ENCODE results near the gene MACC1.
A peak's percentile ranks its signal among the peaks of the same experiment; 100 is the strongest.
"Not testable (repeated sequence)": the region's sequence is repeated elsewhere in the genome, so short reads cannot be mapped to it uniquely, and the experiment has no call there.

The MACC1 gene

GRCh38 chr7:20190560-20191390 is 26.4 kb downstream of the MACC1 start:
- peaks cover 7 to 23% of the 10 kb centered on the region in 2 donors for H3K36me3 Mint-ChIP-seq
- H3K27ac Mint-ChIP-seq: no peak overlapping the region
- peaks cover 15 to 18% of the 10 kb centered on the region in 2 donors for H3K9me3 Mint-ChIP-seq
- H3K4me3 Mint-ChIP-seq: no peak overlapping the region
- peak; percentile 65 to 67 for ATAC-seq (replicated peaks)
- no peak for DNase-seq
- H3K4me1 Mint-ChIP-seq: peaks cover 30 to 62% of the 10 kb centered on the region in 2 donors
- no peaks in the 10 kb centered on the region for H3K27me3 Mint-ChIP-seq

- H3K4me1 Mint-ChIP-seq: peaks cover 30 to 53% of the 10 kb centered on the region in 2 donors
- H3K27ac Mint-ChIP-seq: no peak overlapping the region
- H3K36me3 Mint-ChIP-seq: peaks cover 7 to 20% of the 10 kb centered on the region in 2 donors
- no peak overlapping the region for H3K4me3 Mint-ChIP-seq
- H3K27me3 Mint-ChIP-seq: no peaks in the 10 kb centered on the region
- no peak for ATAC-seq (replicated peaks)
- H3K9me3 Mint-ChIP-seq: peaks cover 15 to 18% of the 10 kb centered on the region in 2 donors
- DNase-seq: no peak
These were observed 27.3 kb downstream of the MACC1 start for GRCh38 chr7:20189852-20190251.

- no peak for ATAC-seq (replicated peaks)
- Mint-ChIP-seq H3K36me3 (peaks cover 7 to 20% of the 10 kb centered on the region in 2 donors), H3K27ac (no peak overlapping the region), H3K9me3 (peaks cover 15 to 18% of the 10 kb centered on the region in 2 donors), H3K4me3 (no peak overlapping the region), H3K27me3 (no peaks in the 10 kb centered on the region), H3K4me1 (peaks cover 25 to 44% of the 10 kb centered on the region in 2 donors)
- no peak for DNase-seq
These were observed 28.6 kb downstream of the MACC1 start for GRCh38 chr7:20188567-20188966.

- DNase-seq, H3K4me3 Mint-ChIP-seq: not testable (repeated sequence)
- H3K27ac Mint-ChIP-seq: peak overlapping the region; percentile 49
These were observed 29.3 kb downstream of the MACC1 start for GRCh38 chr7:20187850-20188249.

DNA sequence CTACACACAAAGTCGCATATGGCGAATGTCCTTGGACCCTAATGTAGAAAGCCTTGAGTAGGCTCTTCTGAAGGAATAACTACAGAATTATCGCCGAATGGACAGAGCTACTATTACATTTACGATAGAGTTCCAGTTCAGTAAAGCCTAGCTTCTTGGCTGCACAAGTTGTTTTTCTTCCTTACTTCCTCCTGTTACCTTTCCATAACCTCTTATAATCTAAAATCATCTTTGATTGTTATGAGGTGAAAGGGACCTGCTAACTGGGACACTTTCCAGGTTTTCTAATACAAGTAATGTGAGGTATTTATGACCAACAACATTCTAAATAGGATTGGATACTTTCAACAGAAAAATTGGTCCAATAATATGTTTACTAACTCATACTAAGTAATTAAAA is 31.2 kb downstream of the MACC1 start:
- H3K27ac Mint-ChIP-seq: no peak overlapping the region
- DNase-seq (no peak), ATAC-seq (replicated peaks) (no peak)
- H3K36me3 Mint-ChIP-seq: peaks cover 9 to 20% of the 10 kb centered on the region in 2 donors
- no peaks in the 10 kb centered on the region for H3K27me3 Mint-ChIP-seq
- H3K4me1 Mint-ChIP-seq: peaks cover 14 to 28% of the 10 kb centered on the region in 2 donors
- H3K9me3 Mint-ChIP-seq: peaks cover 15 to 18% of the 10 kb centered on the region in 2 donors
- H3K4me3 Mint-ChIP-seq: no peak overlapping the region

More at GRCh38 chr7:20187850-20188249, 29.3 kb downstream of the MACC1 start:
- peak; percentile 61 to 62 for ATAC-seq (replicated peaks)
- Mint-ChIP-seq H3K9me3 (peaks cover 15 to 18% of the 10 kb centered on the region in 2 donors), H3K4me1 (peaks cover 23 to 40% of the 10 kb centered on the region in 2 donors), H3K36me3 (peaks cover 9 to 20% of the 10 kb centered on the region in 2 donors)
- H3K27me3 Mint-ChIP-seq: not testable (repeated sequence)

GRCh38 chr7:20183086-20183485 is 34.1 kb downstream of the MACC1 start:
- H3K27ac Mint-ChIP-seq: no peak overlapping the region

GRCh38 chr7:20176578-20177242 is 40.5 kb downstream of the MACC1 start:
- Mint-ChIP-seq H3K36me3 (peaks cover 0 to 2% of the 10 kb centered on the region in 2 donors), H3K27ac (no peak overlapping the region), H3K4me3 (no peak overlapping the region), H3K9me3 (no peaks in the 10 kb centered on the region), H3K27me3 (no peaks in the 10 kb centered on the region), H3K4me1 (peaks cover 6% of the 10 kb centered on the region in 2 donors)
- DNase-seq (no peak), ATAC-seq (replicated peaks) (no peak)

More at GRCh38 chr7:20183086-20183485, 34.1 kb downstream of the MACC1 start:
- H3K4me1 Mint-ChIP-seq: peaks cover 8 to 10% of the 10 kb centered on the region in 2 donors
- H3K27me3 Mint-ChIP-seq: no peaks in the 10 kb centered on the region
- peaks cover 5 to 7% of the 10 kb centered on the region in 2 donors for H3K9me3 Mint-ChIP-seq
- no peak overlapping the region for H3K4me3 Mint-ChIP-seq
- ATAC-seq (replicated peaks) (no peak), DNase-seq (no peak)
- peaks cover 4 to 7% of the 10 kb centered on the region in 2 donors for H3K36me3 Mint-ChIP-seq

GRCh38 chr7:20173828-20174227 is 43.4 kb downstream of the MACC1 start:
- DNase-seq: no peak
- H3K9me3 Mint-ChIP-seq: no peaks in the 10 kb centered on the region
- H3K4me3 Mint-ChIP-seq: no peak overlapping the region
- peaks cover 0 to under 1% of the 10 kb centered on the region in 2 donors for H3K36me3 Mint-ChIP-seq
- peaks cover 6% of the 10 kb centered on the region in 2 donors for H3K4me1 Mint-ChIP-seq
- no peak overlapping the region for H3K27ac Mint-ChIP-seq
- no peak for ATAC-seq (replicated peaks)
- H3K27me3 Mint-ChIP-seq: no peaks in the 10 kb centered on the region

- ATAC-seq (replicated peaks) (peak; percentile 60 to 77), DNase-seq (peak; percentile 24)
- Mint-ChIP-seq H3K27ac (no peak overlapping the region), H3K4me3 (no peak overlapping the region), H3K9me3 (no peaks in the 10 kb centered on the region), H3K27me3 (no peaks in the 10 kb centered on the region), H3K4me1 (peaks cover 6% of the 10 kb centered on the region in 2 donors), H3K36me3 (no peaks in the 10 kb centered on the region)
These were observed 44.3 kb downstream of the MACC1 start for GRCh38 chr7:20172736-20173334.

DNA sequence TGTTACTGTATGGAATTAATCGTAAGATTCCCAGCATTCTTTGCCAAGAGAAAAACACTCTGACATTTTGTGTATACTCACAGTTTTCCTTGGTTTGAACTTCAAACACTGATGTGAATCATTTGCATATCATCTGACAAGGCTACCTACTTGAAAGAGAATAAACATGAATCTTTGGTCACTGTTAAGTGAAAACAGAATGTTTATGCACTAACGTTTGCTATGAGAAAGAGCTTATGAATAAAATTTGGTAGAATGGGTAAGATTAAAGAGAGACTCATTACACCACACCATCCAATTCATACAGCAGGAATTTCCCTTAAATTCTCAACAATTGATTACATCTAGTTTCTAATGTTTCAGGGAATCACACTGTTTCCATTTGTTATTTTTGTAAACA is 46.6 kb downstream of the MACC1 start:
- DNase-seq (no peak), ATAC-seq (replicated peaks) (no peak)
- Mint-ChIP-seq H3K4me1 (peaks cover 6% of the 10 kb centered on the region in 2 donors), H3K27me3 (no peaks in the 10 kb centered on the region), H3K4me3 (no peak overlapping the region), H3K36me3 (no peaks in the 10 kb centered on the region), H3K9me3 (no peaks in the 10 kb centered on the region), H3K27ac (no peak overlapping the region)

DNA sequence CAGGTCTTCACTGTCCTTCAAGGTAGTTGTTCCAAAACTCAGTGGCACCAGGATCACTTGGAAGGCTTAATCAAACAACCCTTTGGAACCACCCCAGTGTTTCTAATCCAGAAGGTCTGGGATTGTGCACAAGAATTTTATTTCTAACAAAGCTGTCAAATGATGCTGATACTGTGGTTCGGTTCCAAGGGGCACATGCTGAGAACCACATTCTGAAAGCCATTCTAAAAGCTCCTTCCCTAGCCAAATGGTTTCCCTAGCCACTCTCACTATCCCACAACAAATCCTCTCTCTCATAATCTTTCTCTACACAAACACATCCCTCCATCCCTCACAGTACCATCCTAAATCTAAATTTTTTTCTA is 52.1 kb downstream of the MACC1 start:
- peaks cover 0 to 4% of the 10 kb centered on the region in 2 donors for H3K36me3 Mint-ChIP-seq
- no peak overlapping the region for H3K4me3 Mint-ChIP-seq
- H3K27ac Mint-ChIP-seq: no peak overlapping the region
- no peaks in the 10 kb centered on the region for H3K27me3 Mint-ChIP-seq
- DNase-seq (no peak), ATAC-seq (replicated peaks) (no peak)
- no peaks in the 10 kb centered on the region for H3K9me3 Mint-ChIP-seq
- H3K4me1 Mint-ChIP-seq: no peaks in the 10 kb centered on the region

DNA sequence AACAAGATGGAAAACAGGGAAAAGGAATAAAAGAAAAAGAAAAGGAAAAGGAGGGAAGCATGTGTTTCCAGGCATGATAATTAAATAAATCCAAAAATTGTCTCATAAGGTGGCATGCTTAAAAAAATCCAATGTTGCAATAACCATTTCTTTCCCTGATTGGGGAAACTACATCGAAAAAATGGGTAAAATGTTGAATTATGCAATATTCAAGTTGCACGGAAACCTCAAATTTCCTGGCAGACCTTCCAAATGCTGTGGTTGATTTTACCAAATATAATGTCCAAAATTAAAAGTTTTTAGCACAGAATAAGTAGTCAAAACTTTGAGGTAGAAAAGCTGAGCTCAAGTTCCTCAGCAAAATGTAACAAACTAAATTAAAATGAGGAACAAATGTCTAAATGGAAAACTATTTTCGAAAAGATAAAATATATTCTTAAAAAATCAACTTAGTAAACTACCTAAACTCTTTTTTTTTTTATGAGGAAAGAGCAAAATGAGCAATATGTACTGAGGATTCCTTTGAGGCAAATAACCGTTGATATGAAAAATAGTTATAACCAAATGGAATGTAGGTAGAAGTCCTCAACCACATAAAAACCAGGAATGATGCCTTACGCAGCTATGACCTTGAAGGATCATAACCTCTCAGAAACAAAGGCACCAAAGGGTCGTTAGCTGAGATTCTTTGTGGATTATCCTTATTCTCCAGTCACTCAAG is 52.6 kb downstream of the MACC1 start:
- no peak for DNase-seq
- H3K9me3 Mint-ChIP-seq: no peaks in the 10 kb centered on the region
- no peak for ATAC-seq (replicated peaks)
- peaks cover 0 to 4% of the 10 kb centered on the region in 2 donors for H3K36me3 Mint-ChIP-seq
- no peaks in the 10 kb centered on the region for H3K4me1 Mint-ChIP-seq
- H3K27me3 Mint-ChIP-seq: no peaks in the 10 kb centered on the region
- H3K27ac Mint-ChIP-seq: no peak overlapping the region
- H3K4me3 Mint-ChIP-seq: no peak overlapping the region

DNA sequence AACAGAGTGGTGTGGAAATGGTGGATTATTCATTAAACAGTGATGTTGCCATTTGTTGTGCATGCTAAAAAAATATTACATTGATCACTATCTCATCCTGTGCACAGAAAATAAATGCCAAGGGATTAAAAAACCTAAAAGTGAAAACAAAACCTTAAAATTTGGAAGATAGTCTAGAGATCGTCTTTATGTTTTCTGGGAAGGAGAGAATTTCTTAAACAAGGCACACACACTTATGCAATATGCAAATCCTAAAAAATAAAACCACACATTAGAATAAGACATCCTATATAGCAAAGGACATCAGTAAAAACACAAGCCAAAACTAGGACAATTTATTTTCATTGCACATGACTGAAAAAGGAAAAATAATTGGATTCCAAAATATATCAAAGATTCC is 54.5 kb downstream of the MACC1 start:
- H3K9me3 Mint-ChIP-seq: no peaks in the 10 kb centered on the region
- H3K27ac Mint-ChIP-seq: no peak overlapping the region
- no peak for ATAC-seq (replicated peaks)
- no peak overlapping the region for H3K4me3 Mint-ChIP-seq
- H3K27me3 Mint-ChIP-seq: no peaks in the 10 kb centered on the region
- peaks cover 3 to 7% of the 10 kb centered on the region in 2 donors for H3K4me1 Mint-ChIP-seq
- no peak for DNase-seq
- peaks cover 0 to 4% of the 10 kb centered on the region in 2 donors for H3K36me3 Mint-ChIP-seq

- Mint-ChIP-seq H3K36me3 (no peaks in the 10 kb centered on the region), H3K4me1 (peaks cover 5 to 7% of the 10 kb centered on the region in 2 donors), H3K9me3 (no peaks in the 10 kb centered on the region), H3K27me3 (no peaks in the 10 kb centered on the region), H3K27ac (no peak overlapping the region), H3K4me3 (no peak overlapping the region)
- ATAC-seq (replicated peaks): no peak
- no peak for DNase-seq
These were observed 57.9 kb downstream of the MACC1 start for GRCh38 chr7:20159226-20159747.
